Measurements from ENCODE around the gene GLT6D1. TPM values are rescaled to one million over a fixed set of nuclear protein-coding genes. Genes with fewer than 3 reads are reported as not detected.

The GLT6D1 gene
- total RNA-seq, 4 donors from 2014 or later, result not detected

- 88% methylated on average over 16 of the region's 16 CpGs; no CpG with 5 or more reads in 1 of the 2 donors for WGBS, 2 donors (ENCODE audit: low coverage in 1 of 2)
- DNase-seq, result no peak
- no peaks in the 10 kb centered on the region for H3K4me1 ChIP-seq
- H3K4me3 ChIP-seq, result no peak overlapping the region
- TF ChIP-seq POLR2A (IDR thresholded peaks at IDR 0.05) (no peak), CTCF (IDR thresholded peaks at IDR 0.05) (no peak), POLR2AphosphoS5 (IDR thresholded peaks at IDR 0.05) (no peak), EP300 (IDR thresholded peaks at IDR 0.05; ENCODE audit: low read depth) (no peak)
- intact Hi-C loops (cut with DNase I; ENCODE audit: low total_unique reads) (no loop called here), in situ Hi-C loops (cut with MboI; ENCODE audit: low pct_ligation_motif_present in 1 of 4, low pct_unique_long_range_greater_than_20kb in 1 of 4, low sequenced_read_pairs in 3 of 4) (no loop called here)
- H3K36me3 ChIP-seq, result no peaks in the 10 kb centered on the region
- no peaks in the 10 kb centered on the region for H3K27me3 ChIP-seq
- H3K9me3 ChIP-seq, result no peaks in the 10 kb centered on the region
- no peak overlapping the region for H3K27ac ChIP-seq
Measured at GRCh38 chr9:135583688-135584011, 55.7 kb downstream of the GLT6D1 start.

DNA sequence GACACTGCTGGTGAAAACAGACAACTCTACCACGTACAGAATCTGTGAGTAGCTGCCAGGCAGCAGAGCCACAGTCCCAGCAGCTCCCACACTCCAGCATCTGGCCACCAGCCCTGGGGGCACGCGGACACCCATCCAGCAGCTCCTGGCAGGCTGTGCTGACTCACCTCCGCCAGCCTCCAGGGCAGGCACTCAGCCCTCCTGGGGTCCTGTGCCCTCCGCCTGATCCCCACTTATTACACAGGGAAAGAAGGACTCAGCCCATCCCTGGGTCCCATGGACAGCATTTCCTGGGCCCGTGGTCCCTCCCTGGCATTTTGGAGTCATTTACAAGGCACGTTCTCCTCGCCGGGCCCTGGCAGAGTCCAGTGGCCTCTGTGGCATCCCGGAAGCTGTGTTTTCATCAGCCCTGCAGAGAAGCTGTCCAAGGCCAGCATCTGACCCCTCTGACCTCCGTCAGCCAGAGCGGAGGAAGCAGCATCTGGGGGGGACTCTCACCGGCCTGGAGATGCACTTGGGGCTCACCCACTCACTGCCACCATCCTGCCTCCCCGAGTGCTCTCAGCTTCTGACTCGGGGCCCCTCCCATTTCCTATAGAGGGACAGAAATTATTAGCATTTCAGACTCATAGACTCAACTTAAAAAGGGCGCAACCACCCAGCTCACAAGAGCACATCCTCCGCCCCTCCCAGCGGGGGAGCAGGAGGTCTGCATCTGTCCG, 56.2 kb downstream of the GLT6D1 start:
- intact Hi-C loops (cut with DNase I; ENCODE audit: low total_unique reads) (no loop called here), in situ Hi-C loops (cut with MboI; ENCODE audit: low pct_ligation_motif_present in 1 of 4, low pct_unique_long_range_greater_than_20kb in 1 of 4, low sequenced_read_pairs in 3 of 4) (no loop called here)
- TF ChIP-seq EP300 (IDR thresholded peaks at IDR 0.05; ENCODE audit: low read depth) (no peak), POLR2A (IDR thresholded peaks at IDR 0.05) (no peak), POLR2AphosphoS5 (IDR thresholded peaks at IDR 0.05) (no peak), CTCF (IDR thresholded peaks at IDR 0.05) (no peak)
- no peak for DNase-seq
- Histone ChIP-seq H3K4me3 (no peak overlapping the region), H3K9me3 (no peaks in the 10 kb centered on the region), H3K4me1 (no peaks in the 10 kb centered on the region), H3K36me3 (no peaks in the 10 kb centered on the region), H3K27me3 (no peaks in the 10 kb centered on the region), H3K27ac (no peak overlapping the region)
- 77% methylated on average over 19 of the region's 19 CpGs; no CpG with 5 or more reads in 1 of the 2 donors for WGBS, 2 donors (ENCODE audit: low coverage in 1 of 2)

DNA sequence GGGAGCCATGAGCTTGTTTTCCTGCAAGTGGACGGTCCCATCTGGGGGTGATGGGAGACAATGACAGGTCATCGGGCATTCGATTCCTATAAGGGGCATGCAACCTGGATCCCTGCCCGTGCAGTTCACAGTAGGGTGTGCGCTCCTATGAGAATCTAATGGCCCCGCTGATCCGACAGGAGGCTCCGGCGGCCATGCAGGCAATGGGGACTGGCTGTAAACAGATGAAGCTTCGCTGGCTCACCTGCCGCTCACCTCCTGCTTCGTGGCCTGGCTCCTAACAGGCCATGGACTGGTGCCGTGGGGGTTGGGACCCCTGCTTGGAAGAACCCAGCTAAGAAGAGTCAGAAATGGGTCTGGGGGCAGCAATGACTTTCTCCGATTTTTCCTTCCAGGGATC, 56.8 kb downstream of the GLT6D1 start:
- intact Hi-C loops (cut with DNase I; ENCODE audit: low total_unique reads), result no loop called here

More for the DNA sequence above, 56.8 kb downstream of the GLT6D1 start:
- TF ChIP-seq CTCF (IDR thresholded peaks at IDR 0.05), result no peak
- TF ChIP-seq POLR2AphosphoS5 (IDR thresholded peaks at IDR 0.05), result no peak
- TF ChIP-seq POLR2A (IDR thresholded peaks at IDR 0.05), result no peak
- TF ChIP-seq EP300 (IDR thresholded peaks at IDR 0.05; ENCODE audit: low read depth), result no peak
- Histone ChIP-seq H3K4me3 (no peak overlapping the region), H3K4me1 (no peaks in the 10 kb centered on the region), H3K9me3 (no peaks in the 10 kb centered on the region), H3K36me3 (no peaks in the 10 kb centered on the region), H3K27ac (no peak overlapping the region), H3K27me3 (no peaks in the 10 kb centered on the region)
- no peak for DNase-seq
- in situ Hi-C loops (cut with MboI; ENCODE audit: low pct_ligation_motif_present in 1 of 4, low pct_unique_long_range_greater_than_20kb in 1 of 4, low sequenced_read_pairs in 3 of 4), result no loop called here
- 80 to 83% methylated on average over 1 to 14 of the region's 14 CpGs for WGBS, 2 donors (ENCODE audit: low coverage in 1 of 2)

Data from transverse colon (tissue), 4 donors.